Thyroid gland (tissue), 4 donors: ENCODE results near the gene MLH3.

ENCODE experiments used
- POLR2A ChIP-seq, 2 donors: fragments of 450-650 bp; IDR thresholded peaks; one replicate each; pipeline ENCODE4 v1.6.1; 2017; ENCODE audit warnings: antibody characterized with exemption in 2 of 2, mild to moderate bottlenecking in 2 of 2, moderate library complexity in 1 of 2
- TF ChIP-seq, protein P1 (sequence below), 6 experiments: fragments of 200-600 bp in 3 of 6; fragments of 450-650 bp in 3 of 6; sonication (generic) in 3 of 6; IDR thresholded peaks; one replicate each; pipeline ENCODE4 v1.5.1; 2016 to 2019; ENCODE audit warnings: antibody characterized with exemption in 6 of 6, mild to moderate bottlenecking in 2 of 6, inconsistent platforms in 1 of 6, moderate library complexity in 1 of 6

DNA sequence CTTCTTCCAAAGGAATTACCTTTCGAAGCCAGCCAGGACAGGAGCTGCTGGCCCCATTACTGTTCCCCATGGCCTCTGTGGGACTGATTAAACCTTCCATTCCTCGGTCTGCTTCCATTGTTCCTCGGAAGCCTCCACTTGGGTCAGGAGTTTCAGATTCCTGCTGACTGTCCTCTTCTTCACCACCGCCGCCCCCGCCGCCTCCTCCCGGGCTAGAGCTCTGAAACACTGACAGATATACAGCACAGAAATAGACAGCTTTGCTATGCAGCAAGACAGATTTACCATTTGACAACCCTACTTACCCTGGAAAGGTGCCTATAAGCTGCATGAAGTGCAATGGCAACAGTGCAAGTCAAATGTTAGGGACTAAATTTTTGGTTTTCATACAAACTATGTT, 40.0 kb upstream of the MLH3 start:
- TF ChIP-seq, protein P1, sequence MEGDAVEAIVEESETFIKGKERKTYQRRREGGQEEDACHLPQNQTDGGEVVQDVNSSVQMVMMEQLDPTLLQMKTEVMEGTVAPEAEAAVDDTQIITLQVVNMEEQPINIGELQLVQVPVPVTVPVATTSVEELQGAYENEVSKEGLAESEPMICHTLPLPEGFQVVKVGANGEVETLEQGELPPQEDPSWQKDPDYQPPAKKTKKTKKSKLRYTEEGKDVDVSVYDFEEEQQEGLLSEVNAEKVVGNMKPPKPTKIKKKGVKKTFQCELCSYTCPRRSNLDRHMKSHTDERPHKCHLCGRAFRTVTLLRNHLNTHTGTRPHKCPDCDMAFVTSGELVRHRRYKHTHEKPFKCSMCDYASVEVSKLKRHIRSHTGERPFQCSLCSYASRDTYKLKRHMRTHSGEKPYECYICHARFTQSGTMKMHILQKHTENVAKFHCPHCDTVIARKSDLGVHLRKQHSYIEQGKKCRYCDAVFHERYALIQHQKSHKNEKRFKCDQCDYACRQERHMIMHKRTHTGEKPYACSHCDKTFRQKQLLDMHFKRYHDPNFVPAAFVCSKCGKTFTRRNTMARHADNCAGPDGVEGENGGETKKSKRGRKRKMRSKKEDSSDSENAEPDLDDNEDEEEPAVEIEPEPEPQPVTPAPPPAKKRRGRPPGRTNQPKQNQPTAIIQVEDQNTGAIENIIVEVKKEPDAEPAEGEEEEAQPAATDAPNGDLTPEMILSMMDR (IDR thresholded peaks at IDR 0.05) = no peak
- TF ChIP-seq POLR2A (IDR thresholded peaks at IDR 0.05) = no peak
